ENCODE measurements around the gene EEF1AKMT2. TPM values are rescaled to one million over a fixed set of nuclear protein-coding genes. Genes with fewer than 3 reads are reported as not detected.
A peak's percentile ranks its signal among the peaks of the same experiment; 100 is the strongest.

EEF1AKMT2 gene
- total and polyA plus RNA-seq, 2 of the 13 experiments (the other 11 are each of a cell fraction or from before 2014, with no cell fraction given): 11.3 to 19.3 TPM

DNA sequence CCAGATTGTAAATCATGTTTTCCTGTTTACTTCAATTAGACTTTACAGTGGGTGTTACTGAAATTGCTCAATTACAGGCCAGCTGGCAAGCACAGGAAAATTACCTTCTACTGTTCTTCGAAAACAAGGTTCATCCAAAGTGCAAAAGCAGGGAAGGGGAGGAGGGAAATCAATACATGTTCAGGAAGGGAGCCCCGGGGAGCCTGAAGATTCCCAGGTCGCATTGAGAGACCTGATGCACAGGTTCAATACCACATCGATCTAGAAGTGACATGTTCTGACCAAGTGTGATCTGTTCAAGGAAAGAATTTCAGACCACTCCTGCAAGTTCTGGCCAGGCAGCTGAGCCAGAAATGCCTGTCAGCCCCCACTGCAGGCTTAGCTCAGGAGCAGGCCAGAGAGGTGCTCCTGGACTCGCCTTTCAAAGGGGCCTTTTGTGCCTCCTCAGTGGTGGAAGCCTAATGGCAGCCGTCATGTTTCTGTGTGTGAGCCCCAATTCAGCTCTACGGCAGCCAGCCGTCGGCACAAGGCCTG lies 83.4 kb downstream of the EEF1AKMT2 start (continued):
- TF ChIP-seq, protein P1, sequence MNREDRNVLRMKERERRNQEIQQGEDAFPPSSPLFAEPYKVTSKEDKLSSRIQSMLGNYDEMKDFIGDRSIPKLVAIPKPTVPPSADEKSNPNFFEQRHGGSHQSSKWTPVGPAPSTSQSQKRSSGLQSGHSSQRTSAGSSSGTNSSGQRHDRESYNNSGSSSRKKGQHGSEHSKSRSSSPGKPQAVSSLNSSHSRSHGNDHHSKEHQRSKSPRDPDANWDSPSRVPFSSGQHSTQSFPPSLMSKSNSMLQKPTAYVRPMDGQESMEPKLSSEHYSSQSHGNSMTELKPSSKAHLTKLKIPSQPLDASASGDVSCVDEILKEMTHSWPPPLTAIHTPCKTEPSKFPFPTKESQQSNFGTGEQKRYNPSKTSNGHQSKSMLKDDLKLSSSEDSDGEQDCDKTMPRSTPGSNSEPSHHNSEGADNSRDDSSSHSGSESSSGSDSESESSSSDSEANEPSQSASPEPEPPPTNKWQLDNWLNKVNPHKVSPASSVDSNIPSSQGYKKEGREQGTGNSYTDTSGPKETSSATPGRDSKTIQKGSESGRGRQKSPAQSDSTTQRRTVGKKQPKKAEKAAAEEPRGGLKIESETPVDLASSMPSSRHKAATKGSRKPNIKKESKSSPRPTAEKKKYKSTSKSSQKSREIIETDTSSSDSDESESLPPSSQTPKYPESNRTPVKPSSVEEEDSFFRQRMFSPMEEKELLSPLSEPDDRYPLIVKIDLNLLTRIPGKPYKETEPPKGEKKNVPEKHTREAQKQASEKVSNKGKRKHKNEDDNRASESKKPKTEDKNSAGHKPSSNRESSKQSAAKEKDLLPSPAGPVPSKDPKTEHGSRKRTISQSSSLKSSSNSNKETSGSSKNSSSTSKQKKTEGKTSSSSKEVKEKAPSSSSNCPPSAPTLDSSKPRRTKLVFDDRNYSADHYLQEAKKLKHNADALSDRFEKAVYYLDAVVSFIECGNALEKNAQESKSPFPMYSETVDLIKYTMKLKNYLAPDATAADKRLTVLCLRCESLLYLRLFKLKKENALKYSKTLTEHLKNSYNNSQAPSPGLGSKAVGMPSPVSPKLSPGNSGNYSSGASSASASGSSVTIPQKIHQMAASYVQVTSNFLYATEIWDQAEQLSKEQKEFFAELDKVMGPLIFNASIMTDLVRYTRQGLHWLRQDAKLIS (CRISPR knock-in tag; IDR thresholded peaks at IDR 0.05): no peak
- TF ChIP-seq, protein P2, sequence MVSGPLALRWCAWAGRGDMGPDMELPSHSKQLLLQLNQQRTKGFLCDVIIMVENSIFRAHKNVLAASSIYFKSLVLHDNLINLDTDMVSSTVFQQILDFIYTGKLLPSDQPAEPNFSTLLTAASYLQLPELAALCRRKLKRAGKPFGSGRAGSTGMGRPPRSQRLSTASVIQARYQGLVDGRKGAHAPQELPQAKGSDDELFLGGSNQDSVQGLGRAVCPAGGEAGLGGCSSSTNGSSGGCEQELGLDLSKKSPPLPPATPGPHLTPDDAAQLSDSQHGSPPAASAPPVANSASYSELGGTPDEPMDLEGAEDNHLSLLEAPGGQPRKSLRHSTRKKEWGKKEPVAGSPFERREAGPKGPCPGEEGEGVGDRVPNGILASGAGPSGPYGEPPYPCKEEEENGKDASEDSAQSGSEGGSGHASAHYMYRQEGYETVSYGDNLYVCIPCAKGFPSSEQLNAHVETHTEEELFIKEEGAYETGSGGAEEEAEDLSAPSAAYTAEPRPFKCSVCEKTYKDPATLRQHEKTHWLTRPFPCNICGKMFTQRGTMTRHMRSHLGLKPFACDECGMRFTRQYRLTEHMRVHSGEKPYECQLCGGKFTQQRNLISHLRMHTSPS (CRISPR knock-in tag; IDR thresholded peaks at IDR 0.05; ENCODE audit: low read depth): no peak
- TF ChIP-seq ZNF550 (CRISPR knock-in tag; IDR thresholded peaks at IDR 0.05; ENCODE audit: borderline replicate concordance) (no peak), NFE2 (CRISPR knock-in tag; IDR thresholded peaks at IDR 0.05) (no peak), ATAD3A (CRISPR knock-in tag; IDR thresholded peaks at IDR 0.05) (no peak), ATM (IDR thresholded peaks at IDR 0.05; ENCODE audit: borderline replicate concordance) (no peak), ZNF296 (CRISPR knock-in tag; conservative IDR thresholded peaks at IDR 0.05) (no peak), AKAP8 (CRISPR knock-in tag; IDR thresholded peaks at IDR 0.05) (no peak), FOXA1 (IDR thresholded peaks at IDR 0.05) (no peak), FOXA1 (CRISPR knock-in tag; IDR thresholded peaks at IDR 0.05) (no peak), PITX1 (CRISPR knock-in tag; IDR thresholded peaks at IDR 0.05) (no peak; the same call in 1 of the 2 replicates), KDM3A (CRISPR knock-in tag; IDR thresholded peaks at IDR 0.05; ENCODE audit: low read depth) (0 out of 2 replicates have a peak, but pooled peaks have one; percentile 20), RXRB (CRISPR knock-in tag; IDR thresholded peaks at IDR 0.05; ENCODE audit: borderline replicate concordance) (peak; percentile 97), ZFP37 (CRISPR knock-in tag; IDR thresholded peaks at IDR 0.05; ENCODE audit: borderline replicate concordance) (no peak), FOXM1 (CRISPR knock-in tag; IDR thresholded peaks at IDR 0.05) (no peak), SUZ12 (IDR thresholded peaks at IDR 0.05; ENCODE audit: low read depth, low read length) (no peak), KLF9 (CRISPR knock-in tag; IDR thresholded peaks at IDR 0.05; ENCODE audit: low read depth) (no peak), ZNF20 (CRISPR knock-in tag; IDR thresholded peaks at IDR 0.05) (no peak), ZNF382 (CRISPR knock-in tag; IDR thresholded peaks at IDR 0.05; ENCODE audit: borderline replicate concordance) (no peak), PHB2 (IDR thresholded peaks at IDR 0.05; ENCODE audit: partially characterized antibody) (no peak), ZNF7 (CRISPR knock-in tag; IDR thresholded peaks at IDR 0.05) (no peak), ZNF557 (CRISPR knock-in tag; IDR thresholded peaks at IDR 0.05) (no peak), JARID2 (CRISPR knock-in tag; IDR thresholded peaks at IDR 0.05; ENCODE audit: insufficient replicate concordance) (no peak)
- TF ChIP-seq, protein P3, sequence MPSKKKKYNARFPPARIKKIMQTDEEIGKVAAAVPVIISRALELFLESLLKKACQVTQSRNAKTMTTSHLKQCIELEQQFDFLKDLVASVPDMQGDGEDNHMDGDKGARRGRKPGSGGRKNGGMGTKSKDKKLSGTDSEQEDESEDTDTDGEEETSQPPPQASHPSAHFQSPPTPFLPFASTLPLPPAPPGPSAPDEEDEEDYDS (CRISPR knock-in tag; IDR thresholded peaks at IDR 0.05): 0 out of 2 replicates have a peak, but pooled peaks have one; percentile 36
- TF ChIP-seq, protein P4, sequence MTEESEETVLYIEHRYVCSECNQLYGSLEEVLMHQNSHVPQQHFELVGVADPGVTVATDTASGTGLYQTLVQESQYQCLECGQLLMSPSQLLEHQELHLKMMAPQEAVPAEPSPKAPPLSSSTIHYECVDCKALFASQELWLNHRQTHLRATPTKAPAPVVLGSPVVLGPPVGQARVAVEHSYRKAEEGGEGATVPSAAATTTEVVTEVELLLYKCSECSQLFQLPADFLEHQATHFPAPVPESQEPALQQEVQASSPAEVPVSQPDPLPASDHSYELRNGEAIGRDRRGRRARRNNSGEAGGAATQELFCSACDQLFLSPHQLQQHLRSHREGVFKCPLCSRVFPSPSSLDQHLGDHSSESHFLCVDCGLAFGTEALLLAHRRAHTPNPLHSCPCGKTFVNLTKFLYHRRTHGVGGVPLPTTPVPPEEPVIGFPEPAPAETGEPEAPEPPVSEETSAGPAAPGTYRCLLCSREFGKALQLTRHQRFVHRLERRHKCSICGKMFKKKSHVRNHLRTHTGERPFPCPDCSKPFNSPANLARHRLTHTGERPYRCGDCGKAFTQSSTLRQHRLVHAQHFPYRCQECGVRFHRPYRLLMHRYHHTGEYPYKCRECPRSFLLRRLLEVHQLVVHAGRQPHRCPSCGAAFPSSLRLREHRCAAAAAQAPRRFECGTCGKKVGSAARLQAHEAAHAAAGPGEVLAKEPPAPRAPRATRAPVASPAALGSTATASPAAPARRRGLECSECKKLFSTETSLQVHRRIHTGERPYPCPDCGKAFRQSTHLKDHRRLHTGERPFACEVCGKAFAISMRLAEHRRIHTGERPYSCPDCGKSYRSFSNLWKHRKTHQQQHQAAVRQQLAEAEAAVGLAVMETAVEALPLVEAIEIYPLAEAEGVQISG (CRISPR knock-in tag; IDR thresholded peaks at IDR 0.05): peak; percentile 27; the same call in 1 of the 2 replicates
